ENCODE data around the gene OR8B12.

Gene OR8B12

GRCh38 chr11:124534051-124534450 lies 9.4 kb downstream of the OR8B12 start:
- Histone ChIP-seq H3K9ac (ENCODE audit: low read depth, low read length) (no peak overlapping the region), H3K27me3 (ENCODE audit: insufficient read depth, low read length, poor library complexity) (no peaks in the 10 kb centered on the region), H3K4me3 (ENCODE audit: low read depth in 1 of 2, low read length in 2 of 2) (no peak overlapping the region), H3K4me1 (ENCODE audit: insufficient read depth, low read length) (no peaks in the 10 kb centered on the region), H3K4me2 (ENCODE audit: insufficient read depth, low read length) (no peak overlapping the region), H3K9me3 (ENCODE audit: insufficient read depth, low read length, severe bottlenecking) (no peaks in the 10 kb centered on the region), H3K27ac (ENCODE audit: low read length) (no peak overlapping the region), H4K20me1 (ENCODE audit: insufficient read depth, low read length) (no peaks in the 10 kb centered on the region), H3K36me3 (ENCODE audit: insufficient read depth, low read length) (no peaks in the 10 kb centered on the region), H3K79me2 (ENCODE audit: insufficient read depth, low read length) (no peaks in the 10 kb centered on the region), H2AFZ (ENCODE audit: low read depth, low read length) (no peak overlapping the region)
- DNase-seq (no peak), ATAC-seq (ENCODE audit: insufficient read depth, low read depth) (no peak)
- TF ChIP-seq CTCF (IDR thresholded peaks at IDR 0.05; ENCODE audit: borderline replicate concordance, extremely low read depth, low read length, poor library complexity, severe bottlenecking), result no peak
- TF ChIP-seq EZH2 (IDR thresholded peaks at IDR 0.05; ENCODE audit: borderline replicate concordance, low read depth, low read length, severe bottlenecking), result no peak

- Histone ChIP-seq H3K4me1 (ENCODE audit: insufficient read depth, low read length) (no peaks in the 10 kb centered on the region), H3K9ac (ENCODE audit: low read depth, low read length) (no peak overlapping the region), H3K36me3 (ENCODE audit: insufficient read depth, low read length) (no peaks in the 10 kb centered on the region), H3K9me3 (ENCODE audit: insufficient read depth, low read length, severe bottlenecking) (no peaks in the 10 kb centered on the region), H3K79me2 (ENCODE audit: insufficient read depth, low read length) (no peaks in the 10 kb centered on the region), H3K4me3 (ENCODE audit: low read depth in 1 of 2, low read length in 2 of 2) (no peak overlapping the region), H2AFZ (ENCODE audit: low read depth, low read length) (no peak overlapping the region), H3K27me3 (ENCODE audit: insufficient read depth, low read length, poor library complexity) (no peaks in the 10 kb centered on the region), H3K27ac (ENCODE audit: low read length) (no peak overlapping the region), H3K4me2 (ENCODE audit: insufficient read depth, low read length) (no peak overlapping the region), H4K20me1 (ENCODE audit: insufficient read depth, low read length) (no peaks in the 10 kb centered on the region)
- DNase-seq, result no peak
- no peak for ATAC-seq (ENCODE audit: insufficient read depth, low read depth)
- TF ChIP-seq CTCF (IDR thresholded peaks at IDR 0.05; ENCODE audit: borderline replicate concordance, extremely low read depth, low read length, poor library complexity, severe bottlenecking) (no peak), EZH2 (IDR thresholded peaks at IDR 0.05; ENCODE audit: borderline replicate concordance, low read depth, low read length, severe bottlenecking) (no peak)
Observed at GRCh38 chr11:124533626-124534025, 9.8 kb downstream of the OR8B12 start.

GRCh38 chr11:124520550-124520854 lies 23.0 kb downstream of the OR8B12 start:
- Histone ChIP-seq H3K79me2 (ENCODE audit: insufficient read depth, low read length) (no peaks in the 10 kb centered on the region), H4K20me1 (ENCODE audit: insufficient read depth, low read length) (no peaks in the 10 kb centered on the region), H3K27ac (ENCODE audit: low read length) (no peak overlapping the region), H2AFZ (ENCODE audit: low read depth, low read length) (no peak overlapping the region), H3K27me3 (ENCODE audit: insufficient read depth, low read length, poor library complexity) (peaks cover 4% of the 10 kb centered on the region), H3K4me1 (ENCODE audit: insufficient read depth, low read length) (no peaks in the 10 kb centered on the region), H3K9ac (ENCODE audit: low read depth, low read length) (no peak overlapping the region), H3K9me3 (ENCODE audit: insufficient read depth, low read length, severe bottlenecking) (no peaks in the 10 kb centered on the region), H3K4me2 (ENCODE audit: insufficient read depth, low read length) (no peak overlapping the region), H3K4me3 (ENCODE audit: low read depth in 1 of 2, low read length in 2 of 2) (no peak overlapping the region), H3K36me3 (ENCODE audit: insufficient read depth, low read length) (no peaks in the 10 kb centered on the region)
- ATAC-seq (ENCODE audit: insufficient read depth, low read depth), result no peak
- no peak for DNase-seq
- TF ChIP-seq EZH2 (IDR thresholded peaks at IDR 0.05; ENCODE audit: borderline replicate concordance, low read depth, low read length, severe bottlenecking), result no peak
- TF ChIP-seq CTCF (IDR thresholded peaks at IDR 0.05; ENCODE audit: borderline replicate concordance, extremely low read depth, low read length, poor library complexity, severe bottlenecking), result no peak
